ENCODE measurements around the gene ITPR3.

GRCh38 chr6:33620158-33620855 is 815 bp upstream of the ITPR3 start:
- TF ChIP-seq, protein P1, sequence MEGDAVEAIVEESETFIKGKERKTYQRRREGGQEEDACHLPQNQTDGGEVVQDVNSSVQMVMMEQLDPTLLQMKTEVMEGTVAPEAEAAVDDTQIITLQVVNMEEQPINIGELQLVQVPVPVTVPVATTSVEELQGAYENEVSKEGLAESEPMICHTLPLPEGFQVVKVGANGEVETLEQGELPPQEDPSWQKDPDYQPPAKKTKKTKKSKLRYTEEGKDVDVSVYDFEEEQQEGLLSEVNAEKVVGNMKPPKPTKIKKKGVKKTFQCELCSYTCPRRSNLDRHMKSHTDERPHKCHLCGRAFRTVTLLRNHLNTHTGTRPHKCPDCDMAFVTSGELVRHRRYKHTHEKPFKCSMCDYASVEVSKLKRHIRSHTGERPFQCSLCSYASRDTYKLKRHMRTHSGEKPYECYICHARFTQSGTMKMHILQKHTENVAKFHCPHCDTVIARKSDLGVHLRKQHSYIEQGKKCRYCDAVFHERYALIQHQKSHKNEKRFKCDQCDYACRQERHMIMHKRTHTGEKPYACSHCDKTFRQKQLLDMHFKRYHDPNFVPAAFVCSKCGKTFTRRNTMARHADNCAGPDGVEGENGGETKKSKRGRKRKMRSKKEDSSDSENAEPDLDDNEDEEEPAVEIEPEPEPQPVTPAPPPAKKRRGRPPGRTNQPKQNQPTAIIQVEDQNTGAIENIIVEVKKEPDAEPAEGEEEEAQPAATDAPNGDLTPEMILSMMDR (optimal IDR thresholded peaks at IDR 0.05 in 1 of 3, IDR thresholded peaks at IDR 0.05 in 1 of 3, conservative IDR thresholded peaks at IDR 0.05 in 1 of 3; ENCODE audit: extremely low read depth in 1 of 3, insufficient read depth in 2 of 3, low read length in 3 of 3), result no peak
- no peak for TF ChIP-seq EZH2 (IDR thresholded peaks at IDR 0.05; ENCODE audit: low read length)

Data from keratinocyte (primary cell).